T1000 (cell line): ENCODE measurements around the gene RAB3B.
"Not testable (repeated sequence)": the region's sequence is repeated elsewhere in the genome, so short reads cannot be mapped to it uniquely, and the experiment has no call there.

Experiments used
- DNase-seq: peaks from one replicate; lab custom pipeline; 2025; ENCODE audit warnings: mixed read lengths; lab: John Stamatoyannopoulos, UW

The RAB3B gene

GRCh38 chr1:51919684-51920083 lies 70.8 kb downstream of the RAB3B start:
- DNase-seq: no peak

- no peak for DNase-seq
Measured at GRCh38 chr1:51916587-51917405, 73.7 kb downstream of the RAB3B start.

DNA sequence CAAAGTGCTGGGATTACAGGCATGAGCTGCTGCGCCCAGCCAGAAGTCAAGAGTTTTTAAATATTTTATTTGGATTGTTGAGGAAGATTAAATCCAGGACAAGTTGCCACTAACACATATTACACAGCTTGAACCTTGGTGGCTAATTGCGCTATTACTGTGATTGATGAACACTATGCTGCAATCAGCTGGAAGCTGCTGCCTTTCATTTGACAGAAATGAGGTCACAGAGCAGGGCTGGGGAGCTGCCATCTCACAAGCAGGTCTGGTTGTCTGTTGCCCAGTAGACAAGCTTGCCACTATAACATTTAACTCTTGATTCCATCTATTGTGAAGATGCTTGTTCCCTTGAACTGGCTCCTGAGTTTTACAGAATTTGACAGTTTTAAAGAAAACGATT lies 74.5 kb downstream of the RAB3B start:
- DNase-seq: no peak

GRCh38 chr1:51912881-51913280 lies 77.6 kb downstream of the RAB3B start:
- DNase-seq: no peak

DNA sequence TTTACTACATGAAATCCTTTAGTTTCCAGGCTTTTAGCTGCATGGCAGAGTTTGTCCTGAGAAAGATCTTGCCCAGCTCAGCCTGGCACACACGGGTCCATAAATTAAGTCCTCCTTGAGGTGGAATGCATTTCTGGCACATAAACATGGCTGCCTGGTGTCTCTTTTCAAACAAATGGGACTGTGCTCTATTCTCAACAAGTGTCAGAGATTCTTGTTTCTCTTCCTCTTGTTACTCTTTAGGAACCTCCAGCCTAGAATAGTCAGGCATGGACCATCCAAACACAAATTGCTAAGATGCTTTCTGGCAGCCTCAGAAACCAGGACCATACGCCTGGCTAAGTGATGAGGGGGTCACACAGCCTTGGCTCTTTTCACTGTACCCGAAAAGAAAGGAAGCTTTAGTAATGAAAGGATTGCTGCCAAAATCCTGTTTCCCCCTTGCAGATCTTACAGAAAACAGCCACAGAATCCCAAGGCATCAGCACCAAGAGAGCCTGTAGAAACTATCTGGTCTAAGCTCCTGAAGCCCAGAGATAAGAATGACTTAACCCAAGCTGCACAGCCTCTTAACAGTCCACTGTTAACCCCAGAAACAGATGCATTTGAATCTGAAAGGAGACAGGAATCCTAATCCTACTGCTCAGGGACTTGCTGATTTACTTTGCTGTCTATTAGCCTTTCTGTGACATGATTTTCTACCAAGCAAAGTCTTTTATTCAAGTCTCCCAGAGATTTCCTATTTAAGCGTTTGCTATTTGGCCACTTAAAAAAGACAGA lies 80.1 kb downstream of the RAB3B start:
- no peak for DNase-seq

DNA sequence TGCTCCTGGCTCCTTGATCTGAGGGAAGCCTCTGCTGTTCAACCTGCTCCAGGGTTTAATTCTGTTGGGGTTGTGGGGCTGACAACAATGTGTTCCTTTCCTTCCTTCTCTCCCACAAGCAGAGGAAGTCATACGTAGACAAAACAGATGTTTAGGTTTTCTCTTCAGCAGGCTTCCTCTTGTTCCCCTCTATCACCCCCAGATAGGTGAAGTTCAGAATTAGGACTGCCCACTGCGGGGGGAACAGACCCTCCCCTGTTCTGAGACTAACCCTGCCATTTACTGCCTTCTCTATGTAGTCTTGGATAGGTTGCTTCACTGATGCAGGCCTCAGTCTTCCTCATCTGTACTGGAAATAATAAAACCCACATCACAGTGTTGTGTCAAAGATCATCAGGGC lies 82.0 kb downstream of the RAB3B start:
- no peak for DNase-seq

GRCh38 chr1:51907079-51907702 lies 83.3 kb downstream of the RAB3B start:
- DNase-seq: no peak

DNA sequence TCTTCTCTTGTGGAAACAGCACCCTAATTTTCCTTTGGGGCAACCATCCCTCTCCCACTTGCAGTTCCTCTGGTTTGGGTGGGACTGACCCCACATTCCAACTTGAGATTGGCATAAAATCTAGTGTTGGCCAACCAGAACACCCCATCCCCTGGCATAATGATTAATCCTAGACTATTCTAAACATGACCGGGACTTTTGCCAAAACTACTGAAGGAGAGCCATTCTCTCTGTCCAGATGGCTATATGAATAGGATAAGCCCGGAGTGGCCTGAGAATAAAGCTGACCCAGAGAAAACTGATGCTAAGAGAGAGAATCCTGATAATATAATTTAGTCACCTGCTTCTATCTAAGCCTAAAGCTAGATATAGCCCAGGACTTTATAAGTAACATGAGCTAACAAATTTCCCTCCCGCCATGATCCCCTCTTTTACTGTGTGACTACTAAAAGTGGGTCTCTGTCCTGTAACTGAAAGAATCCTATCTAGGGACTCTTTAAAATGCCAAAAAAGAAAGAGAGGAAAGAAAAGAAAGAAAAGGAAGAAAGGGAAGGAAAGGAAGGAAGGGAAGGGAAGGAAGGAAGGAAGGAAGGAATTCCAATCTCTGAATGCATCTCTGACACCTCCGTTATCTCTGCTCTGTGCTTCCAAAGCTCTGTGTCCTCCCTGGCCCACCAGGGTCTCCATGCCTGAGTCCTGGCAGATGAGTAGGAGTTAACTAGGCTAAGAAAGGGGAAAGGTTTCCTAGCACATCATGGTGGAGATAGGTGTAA lies 84.0 kb downstream of the RAB3B start:
- no peak for DNase-seq

- DNase-seq: no peak
Measured at GRCh38 chr1:51902456-51902855, 88.0 kb downstream of the RAB3B start.

DNA sequence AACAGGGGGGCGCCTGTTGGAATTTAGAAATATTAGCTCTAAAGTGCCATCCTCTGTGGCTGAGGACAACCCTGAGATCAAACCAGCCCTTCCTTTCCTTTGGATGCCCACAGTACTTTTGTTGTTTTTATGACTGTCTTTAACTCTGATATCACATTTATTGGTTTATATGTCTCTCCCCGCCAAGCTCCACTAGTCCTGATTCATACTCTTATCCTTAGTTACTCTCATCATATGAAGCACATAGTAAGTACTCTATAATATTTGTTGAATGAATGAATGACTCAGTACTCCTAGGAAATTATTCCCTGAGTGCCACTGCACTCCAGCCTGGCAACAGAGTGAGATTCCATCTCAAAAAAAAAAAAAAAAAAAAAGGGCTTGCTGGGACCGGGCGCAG lies 89.3 kb downstream of the RAB3B start:
- no peak for DNase-seq

- no peak for DNase-seq
Measured at GRCh38 chr1:51899022-51899421, 91.5 kb downstream of the RAB3B start.

DNA sequence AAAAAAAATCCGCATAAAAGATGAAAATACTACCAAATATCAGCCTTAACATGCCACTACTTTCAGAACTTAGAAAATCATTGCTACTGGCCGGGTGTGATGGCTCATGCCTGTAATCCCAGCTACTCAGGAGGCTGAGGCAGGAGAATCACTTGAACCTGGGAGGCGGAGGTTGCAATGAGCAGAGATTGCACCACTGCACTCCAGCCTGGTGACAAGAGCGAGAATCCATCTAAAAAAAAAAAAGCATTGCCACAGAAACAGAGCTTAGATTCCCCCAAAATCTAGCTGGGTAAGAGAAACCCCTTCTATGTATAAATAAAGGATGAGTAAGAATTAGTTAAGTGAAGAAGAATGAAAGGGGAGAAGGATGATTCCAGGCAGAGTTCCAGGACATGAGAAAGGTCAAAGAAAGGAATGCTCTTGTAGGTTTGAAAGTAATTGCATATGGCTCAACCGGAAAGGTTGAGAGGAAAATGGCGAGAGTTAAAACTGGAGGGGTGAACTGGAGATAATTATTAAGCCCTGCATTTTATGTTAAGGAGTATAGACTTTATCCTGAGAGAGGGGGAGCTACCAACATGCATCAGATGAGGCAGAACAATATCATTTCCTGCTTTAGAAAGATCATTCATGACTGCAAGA lies 92.3 kb downstream of the RAB3B start:
- peak; percentile 10 for DNase-seq

DNA sequence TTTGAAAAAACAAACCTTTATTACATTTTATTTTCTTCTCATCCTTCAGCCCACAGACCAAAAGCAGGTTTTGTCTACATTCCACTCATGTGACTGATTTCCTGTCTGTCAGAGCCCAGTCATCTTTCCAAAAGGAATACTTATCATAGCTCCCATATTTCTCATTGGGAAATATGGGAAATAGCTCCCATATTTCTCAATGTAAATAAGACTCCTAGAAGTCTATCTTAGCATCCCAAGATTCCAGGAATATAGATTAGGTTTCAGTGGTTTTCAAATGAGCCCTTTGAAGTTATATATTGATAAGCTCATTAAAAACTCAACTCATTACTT lies 92.8 kb downstream of the RAB3B start:
- DNase-seq: no peak

GRCh38 chr1:51894748-51895147 lies 95.8 kb downstream of the RAB3B start:
- not testable (repeated sequence) for DNase-seq

GRCh38 chr1:51878616-51879336 lies 111.7 kb downstream of the RAB3B start, which contains the start of gene NRDC:
Gene NRDC, minus strand, starts transcription at chr1:51878727. Its CDS starts 112 bp downstream, at chr1:51878615.
- peak; percentile 99 for DNase-seq

- no peak for DNase-seq
Measured at GRCh38 chr1:51878308-51878615, 112.2 kb downstream of the RAB3B start.

DNA sequence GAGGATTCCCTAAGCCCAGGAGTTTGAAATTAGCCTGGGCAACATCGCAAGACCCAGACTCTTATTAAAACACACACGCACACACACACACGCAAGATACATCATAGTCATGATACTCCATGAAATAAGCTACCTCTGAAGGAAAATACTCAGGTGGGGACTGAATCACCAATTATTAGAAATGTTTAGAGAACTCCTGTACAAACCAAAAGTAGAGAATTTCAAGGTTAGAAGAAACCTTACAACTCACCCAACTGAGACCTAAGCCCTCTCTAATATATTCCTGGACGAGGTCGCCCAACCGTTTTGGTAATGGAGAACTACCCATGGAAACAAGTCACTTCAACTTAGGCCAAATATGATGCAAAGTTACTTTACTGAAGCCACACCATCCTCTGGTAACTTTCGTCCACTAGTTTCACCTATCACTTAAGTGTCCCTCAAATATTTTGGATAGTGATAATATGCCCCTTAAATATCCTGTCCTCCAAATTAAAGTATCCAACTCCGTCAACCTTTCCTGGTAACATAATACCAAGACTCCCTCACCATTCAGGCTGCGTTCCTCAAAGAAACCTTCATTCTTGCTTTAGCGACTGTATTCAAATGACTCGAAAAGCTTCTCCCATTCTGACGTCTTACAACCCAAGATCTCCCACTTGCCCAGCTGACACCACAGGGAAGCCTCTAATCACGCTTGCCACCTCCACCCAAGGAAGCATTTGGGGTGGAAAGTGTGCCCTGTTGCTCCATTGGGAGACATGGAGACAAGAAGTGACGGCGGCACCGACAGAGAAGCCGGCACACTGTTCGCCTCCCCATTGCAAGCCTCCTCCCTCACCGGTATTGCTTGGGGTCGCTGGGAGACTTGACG lies 112.8 kb downstream of the RAB3B start:
- DNase-seq: peak; percentile 6

DNA sequence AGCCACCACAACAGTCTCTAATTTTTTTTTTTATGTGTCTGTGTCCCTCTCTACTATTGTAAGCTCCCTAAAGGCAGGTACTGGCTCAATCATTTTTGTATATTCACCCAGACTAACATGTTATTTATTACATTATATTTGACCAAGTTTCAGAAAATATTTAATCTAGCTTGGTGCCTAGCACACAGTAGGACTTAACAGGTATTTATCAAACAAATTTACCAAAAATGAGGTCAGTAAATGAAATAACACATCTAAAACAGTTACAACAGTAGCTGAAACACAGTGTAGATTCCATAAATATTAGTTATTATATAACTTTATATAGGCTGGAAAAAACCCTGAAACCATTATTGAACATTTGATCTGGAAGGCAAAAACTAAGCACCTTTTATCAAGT lies 114.7 kb downstream of the RAB3B start:
- no peak for DNase-seq

GRCh38 chr1:51875291-51875772 lies 115.2 kb downstream of the RAB3B start:
- DNase-seq: no peak

DNA sequence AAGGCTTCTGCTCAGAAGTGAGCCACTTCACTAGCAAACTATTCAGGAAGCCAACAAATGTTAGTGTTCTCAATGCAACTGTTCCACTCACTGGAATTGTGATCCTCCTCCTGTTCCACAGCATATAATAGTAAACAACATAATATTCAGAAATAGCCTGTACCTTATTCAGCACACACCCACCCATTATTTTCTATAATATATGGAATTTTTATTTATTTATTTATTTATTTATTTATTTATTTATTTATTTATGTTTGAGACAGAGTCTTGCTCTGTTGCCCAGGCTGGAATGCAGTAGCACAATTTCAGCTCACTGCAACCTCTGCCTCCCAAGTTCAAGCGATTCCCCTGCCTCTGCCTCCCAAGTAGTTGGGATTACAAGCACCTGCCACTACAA lies 117.2 kb downstream of the RAB3B start:
- not testable (repeated sequence) for DNase-seq
